Suprapubic skin (tissue), 4 donors: ENCODE measurements around the gene MSL3. TPM values are rescaled to one million over a fixed set of nuclear protein-coding genes. Genes with fewer than 3 reads are reported as not detected.

Source experiments
- DNase-seq, 2 donors: peaks; one replicate each; pipeline ENCODE4 v3.0.0-alpha.2; 2019; ENCODE audit warnings: low spot score in 2 of 2
- H3K27ac ChIP-seq: fragments of 200-600 bp; sonication (generic); one replicate; pipeline ENCODE4 v1.5.1; 2019
- H3K27me3 ChIP-seq: fragments of 200-600 bp; sonication (generic); one replicate; pipeline ENCODE4 v1.5.1; 2019
- H3K36me3 ChIP-seq: fragments of 200-600 bp; sonication (generic); one replicate; pipeline ENCODE4 v1.5.1; 2019
- H3K4me1 ChIP-seq: fragments of 200-600 bp; sonication (generic); one replicate; pipeline ENCODE4 v1.5.1; 2019
- H3K4me3 ChIP-seq: fragments of 200-600 bp; sonication (generic); one replicate; pipeline ENCODE4 v1.5.1; 2019; ENCODE audit warnings: mild to moderate bottlenecking
- H3K9me3 ChIP-seq: fragments of 200-600 bp; sonication (generic); one replicate; pipeline ENCODE4 v1.5.1; 2019
- CTCF ChIP-seq, 2 donors: fragments of 200-600 bp in 1 of 2; fragments of 450-650 bp in 1 of 2; sonication (generic) in 1 of 2; IDR thresholded peaks; one replicate each; pipeline ENCODE4 v1.5.1; 2016 to 2019; ENCODE audit warnings: antibody characterized with exemption in 2 of 2, mild to moderate bottlenecking in 1 of 2, moderate library complexity in 1 of 2
- EP300 ChIP-seq: sonication (generic); formaldehyde crosslinking; IDR thresholded peaks from one replicate; pipeline ENCODE4 v1.6.1; 2017; ENCODE audit warnings: antibody characterized with exemption
- POLR2A ChIP-seq, 2 donors: fragments of 450-650 bp; IDR thresholded peaks; one replicate each; pipeline ENCODE4 v1.6.1; 2017; ENCODE audit warnings: antibody characterized with exemption in 2 of 2, mild to moderate bottlenecking in 2 of 2, moderate library complexity in 2 of 2
- POLR2AphosphoS5 ChIP-seq, 3 donors: sonication (generic); formaldehyde crosslinking; IDR thresholded peaks; one replicate each; pipeline ENCODE4 v1.6.1; 2017; ENCODE audit warnings: antibody characterized with exemption in 3 of 3
- WGBS: methylation state at CpG from one replicate; pipeline ENCODE4 v1.1.5; 2018; 5-methylcytosine and 5-hydroxymethylcytosine counted together
- total RNA-seq, 4 donors: library from RNA; depleted of rRNA; stranded (reverse); fragments of >200 nt; gene quantifications; one replicate each; pipeline ENCODE4 v1.1.0, GENCODE V29; 2016

Gene MSL3
- total RNA-seq, 4 donors from 2014 or later = 20.9 to 44.8 (median 26.0) TPM

GRCh38 chrX:11760958-11761357 lies 2.9 kb downstream of the MSL3 start:
- H3K4me1 ChIP-seq = peaks cover 6% of the 10 kb centered on the region
- WGBS = 56% methylated on average over 3 of the region's 3 CpGs
- H3K27ac ChIP-seq = no peak overlapping the region
- TF ChIP-seq CTCF (IDR thresholded peaks at IDR 0.05) = no peak
- H3K4me3 ChIP-seq = no peak overlapping the region
- no peak for DNase-seq
- H3K9me3 ChIP-seq = no peaks in the 10 kb centered on the region
- no peaks in the 10 kb centered on the region for H3K27me3 ChIP-seq
- H3K36me3 ChIP-seq = peaks cover 35% of the 10 kb centered on the region

- no peak overlapping the region for H3K27ac ChIP-seq
- no peaks in the 10 kb centered on the region for H3K4me1 ChIP-seq
- WGBS = 77% methylated on average over 8 of the region's 8 CpGs
- DNase-seq = no peak
- TF ChIP-seq POLR2A (IDR thresholded peaks at IDR 0.05) = no peak
- no peak for TF ChIP-seq EP300
- TF ChIP-seq POLR2AphosphoS5 (IDR thresholded peaks at IDR 0.05) = no peak
- TF ChIP-seq CTCF (IDR thresholded peaks at IDR 0.05) = no peak
- no peaks in the 10 kb centered on the region for H3K9me3 ChIP-seq
- no peaks in the 10 kb centered on the region for H3K27me3 ChIP-seq
- H3K4me3 ChIP-seq = no peak overlapping the region
- peaks cover 60% of the 10 kb centered on the region for H3K36me3 ChIP-seq
These were observed 6.6 kb downstream of the MSL3 start for GRCh38 chrX:11764602-11765067.

GRCh38 chrX:11765449-11765848 lies 7.4 kb downstream of the MSL3 start:
- no peaks in the 10 kb centered on the region for H3K4me1 ChIP-seq
- peaks cover 62% of the 10 kb centered on the region for H3K36me3 ChIP-seq
- 81% methylated on average over 16 of the region's 16 CpGs for WGBS
- H3K27me3 ChIP-seq = no peaks in the 10 kb centered on the region
- no peak for DNase-seq
- H3K9me3 ChIP-seq = no peaks in the 10 kb centered on the region
- H3K27ac ChIP-seq = no peak overlapping the region
- TF ChIP-seq EP300 = no peak
- no peak overlapping the region for H3K4me3 ChIP-seq

GRCh38 chrX:11766487-11766886 lies 8.4 kb downstream of the MSL3 start:
- TF ChIP-seq POLR2A (IDR thresholded peaks at IDR 0.05) (no peak), POLR2AphosphoS5 (IDR thresholded peaks at IDR 0.05) (no peak), CTCF (IDR thresholded peaks at IDR 0.05) (no peak), EP300 (no peak)
- H3K27me3 ChIP-seq = no peaks in the 10 kb centered on the region
- H3K9me3 ChIP-seq = no peaks in the 10 kb centered on the region
- no peak overlapping the region for H3K4me3 ChIP-seq
- DNase-seq = no peak
- peaks cover 62% of the 10 kb centered on the region for H3K36me3 ChIP-seq
- no peaks in the 10 kb centered on the region for H3K4me1 ChIP-seq
- no peak overlapping the region for H3K27ac ChIP-seq
- WGBS = 70% methylated on average over 5 of the region's 9 CpGs

GRCh38 chrX:11768039-11768438 lies 10.0 kb downstream of the MSL3 start:
- Histone ChIP-seq H3K4me3 (no peak overlapping the region), H3K27me3 (no peaks in the 10 kb centered on the region), H3K27ac (no peak overlapping the region), H3K9me3 (no peaks in the 10 kb centered on the region), H3K36me3 (peaks cover 55% of the 10 kb centered on the region), H3K4me1 (no peaks in the 10 kb centered on the region)
- WGBS = 68% methylated on average over 3 of the region's 3 CpGs
- DNase-seq = no peak
- TF ChIP-seq POLR2A (IDR thresholded peaks at IDR 0.05) = no peak
- no peak for TF ChIP-seq POLR2AphosphoS5 (IDR thresholded peaks at IDR 0.05)
- TF ChIP-seq CTCF (IDR thresholded peaks at IDR 0.05) = no peak
- TF ChIP-seq EP300 = no peak

GRCh38 chrX:11770320-11770719 lies 12.3 kb downstream of the MSL3 start:
- no peak for TF ChIP-seq POLR2A (IDR thresholded peaks at IDR 0.05)
- TF ChIP-seq EP300 = no peak
- TF ChIP-seq CTCF (IDR thresholded peaks at IDR 0.05) = peak; percentile 59 to 65
- no peak for TF ChIP-seq POLR2AphosphoS5 (IDR thresholded peaks at IDR 0.05)
- no peak overlapping the region for H3K4me3 ChIP-seq
- H3K27ac ChIP-seq = no peak overlapping the region
- WGBS = 10% methylated on average over 12 of the region's 12 CpGs
- no peaks in the 10 kb centered on the region for H3K27me3 ChIP-seq
- H3K36me3 ChIP-seq = peaks cover 33% of the 10 kb centered on the region
- H3K9me3 ChIP-seq = no peaks in the 10 kb centered on the region
- no peak for DNase-seq
- H3K4me1 ChIP-seq = no peaks in the 10 kb centered on the region
